HG03558 (cell line): ENCODE measurements around the gene IFNG-AS1.

Experiments
- ATAC-seq: cut with Tn5 transposase; IDR thresholded peaks from one replicate; pipeline ENCODE4 v1.9.1; 2021; ENCODE audit warnings: moderate number of reproducible peaks; ENCODE audit not compliant: unreplicated experiment; ENCODE audit errors: extremely low read depth

The IFNG-AS1 gene

GRCh38 chr12:67991158-67991557 is 1.9 kb downstream of the IFNG-AS1 start:
- no peak for ATAC-seq

GRCh38 chr12:67993143-67993542 is 3.9 kb downstream of the IFNG-AS1 start:
- no peak for ATAC-seq

- no peak for ATAC-seq
Observed at GRCh38 chr12:67994046-67994445, 4.8 kb downstream of the IFNG-AS1 start.

GRCh38 chr12:67996347-67996746 is 7.1 kb downstream of the IFNG-AS1 start:
- ATAC-seq: no peak

- no peak for ATAC-seq
Observed at GRCh38 chr12:67998379-67998778, 9.1 kb downstream of the IFNG-AS1 start.

GRCh38 chr12:67999244-67999643 is 10.0 kb downstream of the IFNG-AS1 start:
- no peak for ATAC-seq

GRCh38 chr12:68001486-68002466 is 12.5 kb downstream of the IFNG-AS1 start:
- ATAC-seq: no peak

GRCh38 chr12:68003777-68004176 is 14.5 kb downstream of the IFNG-AS1 start:
- ATAC-seq: no peak

GRCh38 chr12:68007033-68007432 is 17.8 kb downstream of the IFNG-AS1 start:
- no peak for ATAC-seq

GRCh38 chr12:68007466-68007865 is 18.2 kb downstream of the IFNG-AS1 start:
- ATAC-seq: no peak

GRCh38 chr12:68011206-68011881 is 22.1 kb downstream of the IFNG-AS1 start:
- ATAC-seq: no peak

GRCh38 chr12:68011882-68012207 is 22.6 kb downstream of the IFNG-AS1 start:
- ATAC-seq: no peak

GRCh38 chr12:68012712-68013111 is 23.5 kb downstream of the IFNG-AS1 start:
- ATAC-seq: peak; percentile 78

GRCh38 chr12:68013181-68013580 is 23.9 kb downstream of the IFNG-AS1 start:
- no peak for ATAC-seq

GRCh38 chr12:68016136-68016535 is 26.9 kb downstream of the IFNG-AS1 start:
- ATAC-seq: no peak

- ATAC-seq: no peak
Observed at GRCh38 chr12:68018315-68018714, 29.1 kb downstream of the IFNG-AS1 start.

- no peak for ATAC-seq
Observed at GRCh38 chr12:68020049-68020448, 30.8 kb downstream of the IFNG-AS1 start.

GRCh38 chr12:68020699-68021098 is 31.5 kb downstream of the IFNG-AS1 start:
- no peak for ATAC-seq

GRCh38 chr12:68028647-68029046 is 39.4 kb downstream of the IFNG-AS1 start:
- ATAC-seq: no peak

- no peak for ATAC-seq
Observed at GRCh38 chr12:68030248-68030647, 41.0 kb downstream of the IFNG-AS1 start.

- ATAC-seq: no peak
Observed at GRCh38 chr12:68031174-68031573, 41.9 kb downstream of the IFNG-AS1 start.
